Small intestine (tissue), 7 donors: ENCODE results near the gene LMBR1. TPM values are rescaled to one million over a fixed set of nuclear protein-coding genes. Genes with fewer than 3 reads are reported as not detected.
"Not testable (repeated sequence)": the region's sequence is repeated elsewhere in the genome, so short reads cannot be mapped to it uniquely, and the experiment has no call there.

Source experiments
- DNase-seq, 2 donors: peaks; one replicate each; pipeline versions ENCODE4 v3.0.0 to v3.0.0-alpha.2; 2013
- FAIRE-seq: peaks from 2 replicates; lab custom pipeline; 2012; peaks lifted over from hg19 to GRCh38; lab: Jason Lieb, UNC
- H3K27ac ChIP-seq, 3 donors: one replicate each; pipeline ENCODE4 v1.5.1; 2013; ENCODE audit warnings: low read length in 2 of 3, mild to moderate bottlenecking in 2 of 3, control low read depth in 1 of 3, inconsistent platforms in 1 of 3, low read depth in 1 of 3, moderate library complexity in 1 of 3
- H3K27me3 ChIP-seq, 3 donors: one replicate each; pipeline ENCODE4 v1.6.1; 2013; ENCODE audit warnings: low read length in 3 of 3, inconsistent platforms in 1 of 3; ENCODE audit not compliant: control insufficient read depth in 3 of 3, insufficient read depth in 3 of 3
- H3K36me3 ChIP-seq, 3 donors: one replicate each; pipeline ENCODE4 v1.6.1; 2013; ENCODE audit warnings: low read length in 3 of 3, inconsistent platforms in 1 of 3, low read depth in 1 of 3, mild to moderate bottlenecking in 1 of 3, moderate library complexity in 1 of 3; ENCODE audit not compliant: control insufficient read depth in 3 of 3, insufficient read depth in 2 of 3
- H3K4me1 ChIP-seq, 3 donors: one replicate each; pipeline ENCODE4 v1.6.1; 2013; ENCODE audit warnings: low read length in 2 of 3, inconsistent platforms in 1 of 3, low read depth in 1 of 3, mild to moderate bottlenecking in 1 of 3, moderate library complexity in 1 of 3; ENCODE audit not compliant: control insufficient read depth in 3 of 3, insufficient read depth in 2 of 3
- H3K4me3 ChIP-seq, 3 donors: one replicate each; pipeline ENCODE4 v1.5.1; 2013; ENCODE audit warnings: low read length in 3 of 3, control low read depth in 1 of 3, inconsistent platforms in 1 of 3, low read depth in 1 of 3, mild to moderate bottlenecking in 1 of 3, moderate library complexity in 1 of 3
- H3K9me3 ChIP-seq, 2 donors: one replicate each; pipeline ENCODE4 v1.6.1; 2013; ENCODE audit warnings: low read depth in 1 of 2, low read length in 1 of 2; ENCODE audit not compliant: control insufficient read depth in 2 of 2, insufficient read depth in 1 of 2
- WGBS, 3 donors: extraction: QIAGEN DNeasy Blood & Tissue Kit; methylation state at CpG; one replicate each; pipeline ENCODE4 v1.1.7; 2013; 5-methylcytosine and 5-hydroxymethylcytosine counted together
- polyA plus RNA-seq, 4 donors: library from polyadenylated mRNA; stranded (reverse) in 3 of 4; unstranded in 1 of 4; fragments of 200-250 nt in 3 of 4; fragments of 120-200 nt in 1 of 4; gene quantifications; one replicate each; pipeline versions ENCODE4 v1.2.1 to v1.2.3, GENCODE V29; 2013
- donor health status: healthy with polysubstance abuse.
- donor health status: control.
- donor health status: control.
- donor health status: Bipolar disorder and iron deficiency.
- donor health status: healthy.

Gene LMBR1
- polyA plus RNA-seq, 4 donors, result 4.3 to 34.5 (median 11.9) TPM

DNA sequence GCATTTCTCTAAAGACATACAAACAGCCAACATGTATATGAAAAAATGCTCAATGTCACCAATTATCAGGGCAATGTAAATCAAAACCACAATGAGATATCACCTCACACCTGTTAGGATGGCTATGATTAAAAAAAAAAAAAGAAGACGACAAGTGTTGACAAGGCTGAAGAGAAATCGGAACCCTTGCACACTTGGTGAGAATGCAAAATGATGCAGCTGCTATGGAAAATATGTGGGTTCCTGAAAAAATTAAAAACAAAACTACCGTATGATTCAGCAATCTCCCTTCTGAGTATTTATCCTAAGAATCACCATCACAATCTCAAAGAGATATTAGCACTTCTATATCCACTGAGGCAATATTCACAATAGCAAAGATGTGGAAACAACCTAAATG, 11.3 kb downstream of the LMBR1 start:
- Histone ChIP-seq H3K36me3 (no peaks in the 10 kb centered on the region), H3K4me3 (no peak overlapping the region), H3K27me3 (no peaks in the 10 kb centered on the region), H3K27ac (no peak overlapping the region), H3K4me1 (no peaks in the 10 kb centered on the region), H3K9me3 (no peaks in the 10 kb centered on the region)
- DNase-seq (no peak), FAIRE-seq (no peak)
- 76 to 86% (median 83%) methylated on average over 3 of the region's 3 CpGs for WGBS, 3 donors

GRCh38 chr7:156875766-156876165, 17.2 kb downstream of the LMBR1 start:
- WGBS, 3 donors, result 97 to 99% (median 98%) methylated on average over 2 of the region's 2 CpGs
- no peaks in the 10 kb centered on the region for H3K4me1 ChIP-seq
- FAIRE-seq (no peak), DNase-seq (no peak)
- H3K27ac ChIP-seq, result no peak overlapping the region
- H3K27me3 ChIP-seq, result no peaks in the 10 kb centered on the region
- H3K4me3 ChIP-seq, result no peak overlapping the region
- peaks cover 0 to 13% of the 10 kb centered on the region in 2 donors for H3K9me3 ChIP-seq
- peaks cover 0 to 6% (median 0%) of the 10 kb centered on the region in 3 donors for H3K36me3 ChIP-seq

DNA sequence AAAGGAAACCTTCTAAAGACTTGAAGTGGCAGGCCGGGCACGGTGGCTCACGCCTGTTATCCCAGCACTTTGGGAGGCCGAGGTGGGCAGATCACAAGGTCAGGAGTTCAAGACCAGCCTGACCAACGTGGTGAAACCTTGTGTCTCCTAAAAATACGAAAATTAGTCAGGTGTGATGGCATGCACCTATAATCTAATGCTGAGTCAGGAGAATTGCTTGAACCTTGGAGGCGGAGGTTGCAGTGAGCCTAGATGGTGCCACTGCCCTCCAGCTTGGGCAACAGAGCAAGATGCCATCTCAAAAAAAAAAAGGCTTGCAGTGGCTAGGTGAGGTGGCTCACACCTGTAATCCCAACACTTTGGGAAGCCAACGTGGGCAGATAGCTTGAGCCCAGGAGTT, 24.6 kb downstream of the LMBR1 start:
- H3K4me3 ChIP-seq, FAIRE-seq, H3K27me3 ChIP-seq, DNase-seq, H3K36me3 ChIP-seq, H3K27ac ChIP-seq, H3K4me1 ChIP-seq, H3K9me3 ChIP-seq: not testable (repeated sequence)
- 96 to 97% (median 97%) methylated on average over 8 of the region's 8 CpGs for WGBS, 3 donors

- WGBS, 3 donors, result 9 to 100% (median 83%) methylated on average over 1 of the region's 1 CpG
- no peaks in the 10 kb centered on the region for H3K27me3 ChIP-seq
- FAIRE-seq (no peak), DNase-seq (no peak)
- no peak overlapping the region for H3K4me3 ChIP-seq
- H3K4me1 ChIP-seq, result no peaks in the 10 kb centered on the region
- no peak overlapping the region for H3K27ac ChIP-seq
- H3K9me3 ChIP-seq, result peaks cover 0 to 25% of the 10 kb centered on the region in 2 donors
- peaks cover 0 to 9% (median 5%) of the 10 kb centered on the region in 3 donors for H3K36me3 ChIP-seq
Observed at GRCh38 chr7:156865493-156865892, 27.5 kb downstream of the LMBR1 start.

DNA sequence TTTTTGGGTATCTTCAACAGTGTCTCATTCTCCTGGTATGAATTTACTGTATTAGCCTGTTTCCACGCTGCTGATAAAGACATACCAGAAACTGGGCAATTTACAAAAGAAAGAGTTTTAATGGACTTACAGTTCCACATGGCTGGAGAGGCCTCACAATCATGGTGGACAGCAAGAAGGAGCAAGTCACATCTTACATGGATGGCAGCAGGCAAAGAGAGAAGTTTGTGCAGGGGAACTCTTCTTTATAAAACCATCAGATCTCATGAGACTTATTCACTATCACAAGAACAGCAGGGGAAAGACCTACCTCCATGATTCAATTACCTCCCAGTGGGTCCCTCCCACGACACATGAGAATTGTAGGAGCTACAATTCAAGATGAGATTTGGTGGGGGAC, 31.0 kb downstream of the LMBR1 start:
- not testable (repeated sequence) for H3K27me3 ChIP-seq, DNase-seq, H3K27ac ChIP-seq, FAIRE-seq, H3K4me1 ChIP-seq, H3K4me3 ChIP-seq, H3K36me3 ChIP-seq
- WGBS, 3 donors, result 92 to 97% (median 97%) methylated on average over 2 of the region's 2 CpGs
- peaks cover 0 to 33% of the 10 kb centered on the region in 2 donors for H3K9me3 ChIP-seq

DNA sequence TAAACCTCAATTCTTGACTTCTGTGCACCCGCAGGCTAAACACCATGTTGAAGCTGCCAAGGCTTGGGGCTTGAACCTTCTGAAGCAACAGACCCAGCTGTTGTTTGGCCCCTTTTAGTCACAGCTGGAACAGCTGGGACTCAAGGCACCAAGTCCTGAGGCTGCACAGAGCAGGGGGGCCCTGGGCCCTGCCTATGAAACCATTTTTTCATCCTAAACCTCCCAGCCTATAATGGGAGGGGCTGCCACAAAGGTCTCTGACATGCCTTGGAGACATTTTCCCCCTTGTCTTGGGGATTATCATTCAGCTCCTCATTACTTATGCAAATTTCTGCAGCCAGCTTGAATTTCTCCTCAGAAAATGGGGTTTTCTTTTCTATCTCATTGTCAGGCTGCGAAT, 31.8 kb downstream of the LMBR1 start:
- Histone ChIP-seq H3K27ac (no peak overlapping the region), H3K4me3 (no peak overlapping the region), H3K27me3 (no peaks in the 10 kb centered on the region), H3K36me3 (peaks cover 0 to 7% (median 5%) of the 10 kb centered on the region in 3 donors), H3K4me1 (no peaks in the 10 kb centered on the region), H3K9me3 (peaks cover 0 to 36% of the 10 kb centered on the region in 2 donors)
- WGBS, 3 donors, result 96 to 98% (median 97%) methylated on average over 2 of the region's 2 CpGs
- no peak for FAIRE-seq
- no peak for DNase-seq

DNA sequence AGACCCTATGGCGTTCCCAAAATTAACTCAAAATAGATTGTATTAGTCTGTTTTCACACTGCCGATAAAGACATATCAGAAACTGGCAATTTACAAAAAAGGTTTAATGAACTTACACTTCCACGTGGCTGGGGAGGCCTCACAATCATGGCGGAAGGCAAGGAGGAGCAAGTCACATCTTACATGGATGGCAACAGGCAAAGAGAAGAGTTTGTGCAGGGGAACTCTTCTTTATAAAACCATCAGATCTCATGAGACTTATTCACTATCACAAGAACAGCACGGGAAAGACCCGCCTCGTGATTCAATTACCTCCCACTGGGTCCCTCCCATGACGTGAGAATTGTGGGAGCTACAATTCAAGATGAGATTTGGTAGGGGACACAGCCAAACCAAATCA, 32.9 kb downstream of the LMBR1 start:
- not testable (repeated sequence) for H3K36me3 ChIP-seq, H3K27ac ChIP-seq, H3K27me3 ChIP-seq, DNase-seq, H3K4me1 ChIP-seq, H3K4me3 ChIP-seq, FAIRE-seq
- WGBS, 3 donors, result 91 to 99% (median 97%) methylated on average over 8 of the region's 8 CpGs
- peaks cover 0 to 37% of the 10 kb centered on the region in 2 donors for H3K9me3 ChIP-seq

- Histone ChIP-seq H3K36me3 (peaks cover 0 to 7% (median 5%) of the 10 kb centered on the region in 3 donors), H3K4me3 (no peak overlapping the region), H3K4me1 (no peaks in the 10 kb centered on the region), H3K27me3 (no peaks in the 10 kb centered on the region), H3K9me3 (peaks cover 0 to 40% of the 10 kb centered on the region in 2 donors), H3K27ac (no peak overlapping the region)
- DNase-seq (no peak), FAIRE-seq (no peak)
Observed at GRCh38 chr7:156858523-156858922, 34.5 kb downstream of the LMBR1 start.

GRCh38 chr7:156857757-156858156, 35.2 kb downstream of the LMBR1 start:
- no peaks in the 10 kb centered on the region for H3K27me3 ChIP-seq
- 97 to 100% (median 98%) methylated on average over 1 of the region's 1 CpG for WGBS, 3 donors
- peaks cover 0 to 38% of the 10 kb centered on the region in 2 donors for H3K9me3 ChIP-seq
- H3K27ac ChIP-seq, result no peak overlapping the region
- H3K4me3 ChIP-seq, result no peak overlapping the region
- no peaks in the 10 kb centered on the region for H3K4me1 ChIP-seq
- DNase-seq, result no peak
- H3K36me3 ChIP-seq, result peaks cover 0 to 7% (median 5%) of the 10 kb centered on the region in 3 donors
- FAIRE-seq, result no peak
